DMS 273 (cell line): ENCODE measurements around the gene LENEP.
"Not testable (repeated sequence)": the region's sequence is repeated elsewhere in the genome, so short reads cannot be mapped to it uniquely, and the experiment has no call there.

Experiments
- DNase-seq: peaks from one replicate; lab custom pipeline; 2025; ENCODE audit not compliant: unreplicated experiment; lab: John Stamatoyannopoulos, UW

LENEP gene

GRCh38 chr1:154974808-154975408 lies 18.5 kb upstream of the LENEP start:
- peak; percentile 98 for DNase-seq

- peak; percentile 68 for DNase-seq
Observed at GRCh38 chr1:154975409-154976059, 17.9 kb upstream of the LENEP start.

GRCh38 chr1:154977762-154978161 lies 15.6 kb upstream of the LENEP start:
- not testable (repeated sequence) for DNase-seq

- no peak for DNase-seq
Observed at GRCh38 chr1:154978360-154978759, 15.0 kb upstream of the LENEP start.

GRCh38 chr1:154982341-154982740 lies 11.0 kb upstream of the LENEP start:
- peak; percentile 63 for DNase-seq

- DNase-seq, result peak; percentile 100
Observed at GRCh38 chr1:154982897-154983648, 10.3 kb upstream of the LENEP start, which contains the start of gene FLAD1. Gene FLAD1 (plus strand): TSS chr1:154983344. CDS start chr1:154983695, 351 bp downstream.

GRCh38 chr1:154983776-154984466 lies 9.5 kb upstream of the LENEP start:
- peak; percentile 38 for DNase-seq

- DNase-seq, result not testable (repeated sequence)
Observed at GRCh38 chr1:154986736-154987135, 6.7 kb upstream of the LENEP start.

GRCh38 chr1:154987326-154987725 lies 6.1 kb upstream of the LENEP start:
- DNase-seq, result no peak

- DNase-seq, result no peak
Observed at GRCh38 chr1:154988058-154988954, 5.1 kb upstream of the LENEP start.

- no peak for DNase-seq
Observed at GRCh38 chr1:154989195-154989860, 4.1 kb upstream of the LENEP start.

GRCh38 chr1:154990276-154990675 lies 3.1 kb upstream of the LENEP start:
- no peak for DNase-seq

GRCh38 chr1:154992721-154993571 lies 440 bp upstream of the LENEP start:
- peak; percentile 86 for DNase-seq

- no peak for DNase-seq
Observed at GRCh38 chr1:154994269-154994587, 842 bp downstream of the LENEP start.

- no peak for DNase-seq
Observed at GRCh38 chr1:154994591-154994990, 1.2 kb downstream of the LENEP start.

- peak; percentile 77 for DNase-seq
Observed at GRCh38 chr1:154995301-154995983, 2.1 kb downstream of the LENEP start.

GRCh38 chr1:154996966-154997701 lies 3.7 kb downstream of the LENEP start:
- DNase-seq, result no peak
